GM10266 (cell line): ENCODE results near the gene LEAP2.

Experiments
- DNase-seq: peaks from one replicate; pipeline ENCODE4 v3.0.0; 2012; ENCODE audit errors: extremely low spot score
- CTCF ChIP-seq: IDR thresholded peaks from 2 replicates; pipeline ENCODE4 v1.5.1; 2012; ENCODE audit warnings: mild to moderate bottlenecking, low read depth; ENCODE audit not compliant: control insufficient read depth, insufficient read depth; ENCODE audit errors: missing control alignments

Gene LEAP2

GRCh38 chr5:132871459-132872284 is 1.8 kb upstream of the LEAP2 start:
- TF ChIP-seq CTCF = no peak
- DNase-seq = no peak

- DNase-seq = no peak
- no peak for TF ChIP-seq CTCF
Observed at GRCh38 chr5:132872788-132873118, 715 bp upstream of the LEAP2 start.

GRCh38 chr5:132873930-132874271 is 433 bp downstream of the LEAP2 start:
- no peak for TF ChIP-seq CTCF

GRCh38 chr5:132876020-132876759 is 2.7 kb downstream of the LEAP2 start:
- DNase-seq = no peak
- no peak for TF ChIP-seq CTCF

More at GRCh38 chr5:132873930-132874271, 433 bp downstream of the LEAP2 start:
- no peak for DNase-seq

GRCh38 chr5:132877466-132877865 is 4.0 kb downstream of the LEAP2 start:
- no peak for TF ChIP-seq CTCF
- no peak for DNase-seq

GRCh38 chr5:132877938-132878337 is 4.5 kb downstream of the LEAP2 start:
- no peak for DNase-seq
- TF ChIP-seq CTCF = no peak

GRCh38 chr5:132883261-132883834 is 9.9 kb downstream of the LEAP2 start:
- peak; percentile 64 for TF ChIP-seq CTCF

More at GRCh38 chr5:132883261-132883834, 9.9 kb downstream of the LEAP2 start:
- DNase-seq = peak; percentile 26
